Measurements from ENCODE around the gene DBN1.

Gene DBN1

GRCh38 chr5:177455661-177456590 is 17.5 kb downstream of the DBN1 start:
- peak; percentile 92 to 93 for DNase-seq

GRCh38 chr5:177455036-177455660 is 18.3 kb downstream of the DBN1 start:
- peak; percentile 92 to 93 for DNase-seq

DNA sequence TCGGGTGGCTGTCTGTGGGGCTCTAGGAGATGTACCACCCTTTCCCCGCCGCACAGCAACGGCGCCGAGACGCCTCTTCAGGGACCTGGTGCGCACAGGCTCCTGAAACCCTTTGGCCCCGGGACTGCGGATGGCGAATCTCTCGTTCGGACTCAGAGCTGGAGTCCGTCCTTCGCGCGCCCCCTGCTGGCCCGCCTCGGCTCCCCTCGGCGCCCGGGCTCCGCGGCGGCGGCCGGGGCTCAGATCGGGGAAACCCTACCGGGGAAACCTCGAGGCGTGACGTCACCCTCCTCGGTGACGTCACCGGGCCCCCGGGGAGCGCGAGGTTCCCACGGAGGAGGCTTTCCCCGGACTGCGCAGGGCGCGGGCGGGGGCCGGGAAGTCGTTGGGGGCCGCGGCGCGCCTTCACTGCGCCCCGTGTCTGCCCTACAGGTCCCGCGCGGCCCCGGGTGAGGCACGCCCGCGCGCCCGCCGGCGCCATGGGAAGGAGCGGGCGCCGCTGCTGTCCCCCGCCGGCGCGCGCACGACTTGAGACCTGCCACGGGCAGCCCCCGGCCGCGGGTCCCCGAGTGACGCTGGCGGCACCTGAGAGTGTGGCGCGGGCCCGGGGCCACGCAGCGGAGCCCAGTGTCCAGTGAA is 18.9 kb downstream of the DBN1 start:
- peak; percentile 95 to 96 for DNase-seq

GRCh38 chr5:177453852-177454396 is 19.5 kb downstream of the DBN1 start:
- DNase-seq, result peak in 1 of 2 donors; percentile 66

DNA sequence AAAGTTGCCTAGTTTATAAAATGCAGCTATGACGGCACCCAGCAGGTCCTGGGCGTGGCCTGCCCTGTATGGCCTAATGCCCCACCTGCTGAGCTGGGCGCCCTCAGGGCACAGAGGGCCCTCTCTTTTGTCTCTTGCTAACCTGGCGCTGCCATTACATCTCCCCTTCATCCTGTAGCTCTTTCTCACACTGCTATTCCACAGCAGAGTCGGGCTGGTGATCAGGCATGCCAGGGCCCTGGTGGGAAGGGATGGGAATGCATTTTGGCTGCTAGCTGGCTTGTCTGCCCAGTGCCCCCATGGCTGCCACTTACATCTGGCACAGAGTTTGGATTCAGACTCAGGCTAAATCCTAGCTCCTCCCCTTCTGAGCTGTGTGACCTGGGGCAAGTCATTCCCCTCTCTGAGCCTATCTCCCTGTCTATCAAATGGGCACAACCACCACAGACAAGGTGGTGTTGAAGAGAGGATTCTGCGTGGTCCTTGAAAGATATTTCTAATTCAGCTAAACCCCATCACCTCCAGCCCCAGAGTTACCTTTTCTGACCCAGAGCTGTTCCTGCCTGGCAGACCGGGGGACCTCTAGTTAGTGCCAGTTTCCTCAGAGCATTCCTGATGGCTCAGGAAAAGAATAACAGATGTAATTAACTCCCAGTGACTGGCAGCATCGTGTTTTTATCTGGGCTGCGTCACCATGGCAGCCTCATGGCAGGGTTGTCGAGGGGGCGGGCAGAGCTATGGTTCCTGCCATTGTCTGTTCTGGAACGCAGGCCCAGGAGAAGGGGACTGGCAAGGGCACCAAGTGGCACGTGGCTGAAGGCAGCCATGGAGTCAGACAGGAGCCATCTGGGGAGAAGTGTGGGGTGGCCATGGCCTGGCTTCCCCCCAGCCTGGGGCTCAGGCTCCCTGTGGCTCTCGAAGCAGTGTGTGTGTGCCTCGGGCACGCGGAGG is 20.5 kb downstream of the DBN1 start:
- DNase-seq, result no peak

GRCh38 chr5:177450667-177451424 is 22.6 kb downstream of the DBN1 start:
- DNase-seq, result no peak

DNA sequence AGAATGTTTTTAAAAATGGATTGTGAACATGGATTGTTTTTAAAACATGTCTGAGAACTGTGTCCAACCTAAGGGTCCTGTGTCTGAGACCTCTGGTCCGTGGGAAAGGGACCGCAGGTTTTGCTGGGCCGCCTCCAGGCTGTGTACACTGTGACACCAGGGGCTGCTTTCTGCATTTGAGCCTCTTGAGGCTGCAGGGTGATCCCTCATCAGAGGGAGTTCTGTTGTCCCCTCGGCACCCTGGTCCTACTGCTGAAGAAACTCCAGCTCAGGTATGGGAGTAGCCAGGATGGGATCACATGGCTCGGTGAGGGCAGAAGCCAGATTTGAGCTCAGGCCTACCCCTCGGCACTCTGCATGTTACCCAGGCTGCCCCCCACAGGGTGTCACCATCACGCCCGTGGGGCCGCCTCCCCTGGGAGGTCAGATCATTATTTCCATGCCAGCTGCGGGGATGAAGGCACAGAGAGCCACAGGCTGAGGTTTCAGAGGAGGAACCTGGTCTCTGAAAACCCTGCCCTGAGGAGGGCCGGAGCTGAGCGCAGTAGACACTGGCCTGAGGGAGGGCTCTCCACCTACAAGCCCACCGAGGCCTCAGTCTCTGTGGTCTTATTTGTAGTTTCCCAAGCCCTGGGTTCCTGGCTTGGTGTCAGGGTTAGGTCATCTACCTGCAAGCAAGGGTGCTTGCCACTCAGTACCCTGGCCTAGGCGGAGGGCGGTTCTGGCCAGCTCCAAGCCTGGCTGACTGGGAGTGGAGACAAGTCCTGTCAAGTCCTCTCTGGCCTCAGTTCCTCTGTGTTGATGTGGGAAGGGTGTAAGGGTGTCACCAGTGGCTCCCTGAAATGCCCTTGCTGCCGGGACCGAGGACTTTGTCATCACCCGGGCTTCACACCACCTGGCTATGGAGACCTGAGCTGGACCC is 24.0 kb downstream of the DBN1 start:
- DNase-seq, result no peak

DNA sequence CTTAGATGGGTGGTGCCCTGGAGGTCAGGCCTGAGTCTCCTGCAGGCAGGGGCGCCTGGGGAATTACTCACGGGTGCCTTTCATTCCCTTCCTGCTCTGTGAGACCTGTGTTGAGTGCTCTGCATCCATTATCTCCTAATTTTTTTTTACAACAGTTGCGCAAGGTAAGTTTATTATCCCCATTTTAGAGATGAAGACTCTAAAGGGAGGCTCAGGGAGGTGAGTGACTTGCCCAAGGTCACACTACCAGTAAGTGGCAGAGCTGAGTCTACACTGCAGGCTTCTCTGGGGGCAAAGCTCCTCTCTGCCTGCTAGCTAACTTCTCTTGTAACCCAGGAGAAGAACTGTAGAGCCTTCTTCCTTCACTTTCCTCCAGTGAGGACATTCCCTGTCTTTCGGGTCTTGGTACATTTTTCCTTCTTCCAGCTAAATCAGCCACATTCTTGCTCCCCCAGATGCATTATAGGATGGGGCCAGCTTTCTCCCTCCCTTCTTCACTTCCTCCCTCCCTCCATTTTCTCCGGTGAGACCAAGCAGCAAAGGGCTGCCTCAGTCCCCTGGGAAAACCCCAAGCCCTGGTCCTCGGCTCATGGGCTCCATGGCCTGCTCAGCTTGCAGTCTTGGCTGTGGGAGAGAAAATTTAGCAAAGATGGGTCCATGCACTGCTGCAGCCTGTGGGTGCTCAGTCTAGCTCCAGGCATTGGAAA is 25.0 kb downstream of the DBN1 start:
- no peak for DNase-seq

DNA sequence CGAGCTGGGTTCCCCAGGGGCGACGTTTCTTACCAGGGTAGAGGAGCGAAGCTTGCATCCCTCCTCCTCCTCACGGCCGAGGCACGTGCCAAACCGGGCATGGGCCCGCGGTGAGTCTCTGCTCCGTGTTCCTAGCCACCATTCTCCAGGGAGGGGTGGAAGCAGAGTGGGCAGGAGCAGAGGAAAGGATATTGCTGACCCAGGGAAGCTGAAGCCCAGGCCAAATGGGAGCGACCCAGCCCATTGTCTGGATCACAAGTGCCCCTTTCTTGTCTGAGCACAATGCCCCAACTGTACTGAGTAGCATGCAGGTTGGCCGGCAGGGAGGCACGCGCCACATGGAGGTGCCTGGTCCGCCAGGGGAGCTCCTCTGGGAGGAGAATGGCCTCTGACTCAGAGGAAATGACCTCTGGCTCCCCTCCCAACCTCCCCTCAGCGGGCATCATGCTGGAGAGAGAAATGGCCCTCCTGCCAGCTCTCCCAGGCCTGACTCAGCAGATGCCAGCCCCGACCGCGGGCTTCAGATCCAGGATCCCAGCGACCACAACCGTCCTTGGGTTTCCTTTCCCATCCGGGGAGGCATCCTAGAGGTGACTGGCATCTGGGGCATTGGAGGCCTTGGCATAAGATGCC is 25.7 kb downstream of the DBN1 start:
- peak in 1 of 2 donors; percentile 48 for DNase-seq

DNA sequence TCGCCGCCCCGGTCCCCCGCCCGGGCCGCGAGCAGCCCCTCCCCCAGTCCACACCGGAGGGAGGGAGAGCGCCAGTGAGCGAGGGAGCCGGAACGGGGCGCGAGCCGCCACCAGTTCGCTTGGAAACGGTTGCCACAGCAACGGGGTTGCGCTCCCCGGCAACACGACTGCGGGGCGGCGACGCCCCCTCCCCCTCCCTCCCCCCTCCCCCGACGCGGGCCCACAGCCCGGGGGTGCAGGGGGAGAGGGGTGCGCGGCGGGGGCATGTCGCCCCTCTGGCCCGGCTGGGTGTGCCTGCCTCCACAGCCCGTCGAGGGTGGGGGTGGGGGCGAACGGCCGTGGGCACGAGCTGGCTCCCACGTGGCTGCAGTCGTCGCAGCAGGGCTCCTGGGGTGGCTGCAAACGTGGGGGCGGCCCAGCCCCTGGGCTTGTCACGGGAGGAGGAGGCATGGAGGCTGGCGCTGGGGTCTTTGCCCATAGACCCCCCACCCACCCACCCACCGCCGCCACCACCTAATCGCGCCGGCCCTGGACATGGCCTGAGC is 26.3 kb downstream of the DBN1 start:
- DNase-seq, result peak; percentile 85 to 87

DNA sequence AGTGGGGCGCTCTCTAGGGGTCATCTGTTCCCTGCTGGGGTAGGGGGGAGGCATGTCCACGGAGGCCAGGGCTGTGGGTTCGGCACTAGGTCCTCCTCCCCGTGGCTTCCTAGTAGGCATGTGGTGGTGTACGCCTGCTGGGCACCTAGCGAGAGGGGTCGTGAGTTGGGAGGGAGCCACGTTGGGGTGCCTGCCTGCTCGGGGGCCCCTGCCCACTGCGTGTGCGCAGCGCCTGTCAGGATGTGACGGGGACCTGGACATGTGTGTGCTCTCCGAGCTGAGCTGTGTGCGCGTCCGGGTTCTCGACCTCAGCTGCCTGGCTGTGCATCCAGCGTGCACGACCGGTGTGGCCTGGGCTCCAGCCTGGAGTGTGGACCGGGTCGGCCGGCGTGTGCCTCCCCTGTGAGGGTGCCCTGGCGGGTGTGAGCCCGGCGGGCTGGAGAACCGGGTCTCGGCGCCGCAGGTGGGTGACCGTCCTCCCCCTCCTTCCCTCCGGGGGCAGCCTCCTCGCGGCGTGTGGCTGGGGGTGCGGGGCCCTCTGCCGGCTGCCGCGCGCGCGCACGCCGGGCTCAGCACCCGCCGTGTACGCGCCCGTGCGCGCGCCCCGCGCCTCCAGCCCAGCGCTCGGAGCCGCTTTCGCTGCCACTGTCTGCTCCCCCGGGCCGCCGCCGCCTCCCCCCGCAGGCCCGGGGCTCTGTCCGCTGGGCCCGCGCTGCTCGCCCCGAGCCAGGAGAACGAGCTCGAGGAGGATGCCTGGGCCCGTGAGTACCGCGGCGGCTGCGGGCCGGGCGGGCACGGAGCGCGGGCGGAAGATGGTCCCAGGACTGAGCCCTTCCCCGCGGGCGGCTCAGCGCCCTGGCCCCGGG is 27.0 kb downstream of the DBN1 start, which contains the start of gene PRR7:
Gene PRR7, plus strand, starts transcription at position 615 of the 866 bp plus-strand sequence. CDS start 8,254 bp downstream, outside the sequence.
- peak; percentile 77 for DNase-seq

DNA sequence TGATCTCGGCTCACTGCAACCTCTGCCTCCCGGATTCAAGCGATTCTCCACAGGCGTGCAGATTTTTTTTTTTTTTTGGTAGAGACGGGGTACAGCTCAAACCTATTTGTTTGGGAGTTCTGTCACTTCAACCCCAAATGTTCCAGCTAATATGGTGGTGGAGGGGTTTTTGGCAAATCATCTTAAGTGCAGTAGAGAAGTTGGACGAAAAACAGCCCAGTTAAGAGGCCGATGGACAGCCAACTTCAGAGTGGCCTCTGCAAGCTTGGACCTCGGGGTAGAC is 27.6 kb downstream of the DBN1 start:
- peak in 1 of 2 donors; percentile 40 for DNase-seq

DNA sequence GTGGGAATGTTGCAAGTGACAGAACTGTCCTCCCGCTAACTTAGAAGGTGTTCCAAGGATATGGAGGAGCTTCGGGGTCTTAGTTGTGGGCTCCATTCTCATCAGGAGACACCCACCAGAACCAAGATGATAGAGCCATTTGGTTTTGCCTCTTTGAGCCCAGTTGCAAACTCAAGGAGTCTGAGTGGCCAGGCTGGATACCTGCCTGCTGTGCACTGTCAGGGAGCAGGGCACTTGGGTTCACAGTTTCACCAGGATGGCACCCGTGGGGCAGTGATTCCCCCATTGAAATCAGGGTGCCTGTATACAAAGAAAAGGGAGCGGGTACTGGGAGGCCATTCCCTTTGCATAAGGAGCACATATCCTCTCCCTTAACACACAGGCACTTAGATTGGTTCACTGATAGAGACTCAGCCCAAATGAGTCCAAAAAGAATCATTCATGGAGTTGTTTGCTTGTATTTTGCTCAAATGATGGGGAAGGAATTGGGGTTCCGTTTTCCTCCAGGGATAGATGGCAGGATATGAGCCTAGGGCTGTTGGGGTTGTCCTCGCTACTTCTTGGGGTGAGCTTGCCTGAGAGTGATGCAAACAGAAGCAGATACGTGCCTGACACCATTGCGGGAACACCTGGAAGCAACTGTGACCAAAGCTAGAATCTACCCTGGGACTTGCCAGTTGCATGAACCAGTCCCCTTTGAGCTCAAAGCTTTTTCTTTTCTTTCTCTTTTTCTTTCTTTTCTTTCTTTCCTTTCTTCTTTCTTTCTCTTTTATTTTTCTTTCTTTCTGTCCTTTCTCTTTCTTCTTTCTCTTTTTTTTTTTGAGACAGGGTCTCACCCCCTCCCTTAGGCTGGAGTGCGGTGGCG is 28.1 kb downstream of the DBN1 start:
- DNase-seq, result peak in 1 of 2 donors; percentile 60

- peak; percentile 30 to 66 for DNase-seq
Measured at GRCh38 chr5:177444106-177445051, 29.1 kb downstream of the DBN1 start.

- no peak for DNase-seq
Measured at GRCh38 chr5:177443144-177443983, 30.1 kb downstream of the DBN1 start.
